Stimulated activated CD8-positive, alpha-beta memory T cell treated with anti-CD3 and anti-CD28 coated beads, Interleukin-7, amount 100 ng/mL, for 4 hours (primary cell): ENCODE results near the gene AQP5.
"Not testable (repeated sequence)": the region's sequence is repeated elsewhere in the genome, so short reads cannot be mapped to it uniquely, and the experiment has no call there.

Experiments
- DNase-seq, 2 donors: peaks; one replicate each; pipeline ENCODE4 v3.0.0-alpha.2; 2020; ENCODE audit warnings: low read depth in 2 of 2

Gene AQP5

DNA sequence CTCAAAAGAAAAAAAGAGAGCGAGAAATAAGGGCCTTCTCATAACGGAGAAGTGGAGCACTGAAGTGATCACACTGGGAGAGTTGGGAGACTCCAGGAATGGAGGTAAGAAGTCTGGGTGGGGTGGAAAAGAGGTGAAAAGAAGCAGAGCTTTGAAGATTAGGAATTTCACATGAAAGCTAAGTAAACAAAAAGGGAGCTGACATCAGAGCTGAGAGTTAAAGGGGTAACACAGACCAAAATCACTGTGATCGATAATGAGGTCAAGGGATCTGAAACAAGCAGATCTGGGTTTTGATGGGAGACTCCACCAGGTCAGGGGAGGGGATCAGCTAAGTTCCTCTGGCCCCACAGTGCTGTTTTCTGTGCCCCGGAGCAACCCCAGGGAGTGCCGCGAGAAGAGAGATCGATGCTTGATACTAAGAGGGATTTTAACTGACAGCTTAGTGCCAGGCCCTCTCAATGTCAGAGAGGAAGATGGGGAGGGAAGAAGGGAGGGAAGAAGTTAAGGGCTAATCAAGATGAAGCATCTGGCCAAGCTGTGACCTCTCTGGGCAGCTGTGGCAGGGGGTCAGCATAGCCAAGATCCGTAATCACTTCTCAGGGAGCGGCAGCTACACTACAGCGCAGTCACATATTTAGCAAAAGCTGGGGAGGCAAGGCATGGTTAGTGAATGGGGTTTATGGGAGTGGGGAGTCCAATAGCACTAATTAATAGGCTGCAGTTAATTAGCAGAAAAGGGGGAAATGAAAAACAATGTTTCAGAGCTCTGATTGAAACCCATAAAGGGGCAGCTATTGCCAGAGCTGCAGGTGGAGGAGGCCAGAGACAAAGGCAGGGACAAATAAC, 19.1 kb downstream of the AQP5 start:
- DNase-seq, result no peak

DNA sequence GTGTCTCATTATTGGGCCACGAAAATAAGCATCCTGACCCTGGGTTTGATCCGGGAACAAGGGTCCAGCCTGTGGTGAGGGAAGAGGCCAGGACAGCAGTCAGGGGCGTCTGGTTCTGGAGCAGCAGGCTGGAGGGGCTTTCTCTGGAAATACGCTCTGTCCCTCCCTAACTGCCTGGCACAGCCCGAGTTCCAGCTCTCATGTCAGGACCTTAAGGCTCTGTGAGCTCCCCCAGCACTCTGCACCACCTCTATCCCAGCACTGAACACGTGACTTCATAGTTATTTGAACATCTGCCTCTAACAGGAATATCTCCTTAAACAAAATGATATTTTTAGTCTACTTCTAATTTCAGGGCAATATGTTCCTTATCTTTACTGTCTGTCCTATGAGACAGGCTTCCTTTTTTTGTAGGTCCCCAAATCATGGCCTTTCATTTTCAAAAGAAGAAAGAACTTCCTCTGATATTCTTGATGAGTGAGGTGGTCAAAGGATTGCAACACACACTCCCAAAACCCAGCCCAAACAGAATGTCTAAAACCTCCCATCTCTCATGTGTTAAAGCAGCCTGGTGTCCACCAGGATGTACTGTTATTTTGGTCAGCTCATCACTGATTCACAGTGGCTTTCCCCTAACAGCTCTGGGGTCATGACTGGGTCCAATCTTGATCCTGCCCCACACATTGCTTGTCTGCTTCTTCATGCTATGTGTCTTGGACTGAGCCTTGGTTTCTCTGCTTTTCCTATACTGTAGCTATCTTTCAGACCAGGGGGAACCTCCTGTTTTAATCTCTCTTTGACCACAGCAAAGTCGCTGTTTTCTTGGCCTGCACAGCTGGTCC, 20.8 kb downstream of the AQP5 start:
- DNase-seq, result no peak

DNA sequence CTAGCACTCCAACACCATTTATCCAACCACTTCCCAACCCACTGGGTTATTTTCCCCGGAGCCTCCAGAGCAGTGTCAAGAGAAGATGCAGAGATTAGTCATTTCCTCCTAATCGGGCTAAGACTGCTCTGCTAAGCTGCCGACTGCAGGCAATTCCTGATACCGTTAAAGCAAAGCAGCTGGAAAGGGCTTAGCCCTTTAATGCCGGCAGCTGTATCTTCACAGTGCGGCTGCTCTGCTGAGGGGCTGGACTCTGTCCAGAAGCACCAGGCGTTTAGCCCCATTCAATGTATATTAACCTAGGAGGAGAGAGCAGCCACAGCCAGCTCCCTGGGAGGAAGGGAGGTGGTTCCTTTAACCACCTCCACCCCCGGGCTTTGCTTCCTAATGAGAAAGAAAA, 22.2 kb downstream of the AQP5 start:
- DNase-seq, result no peak

- no peak for DNase-seq
Measured at GRCh38 chr12:49984476-49985359, 23.0 kb downstream of the AQP5 start.

- DNase-seq, result no peak
Measured at GRCh38 chr12:49985981-49986380, 24.3 kb downstream of the AQP5 start.

GRCh38 chr12:49986476-49986875, 24.8 kb downstream of the AQP5 start:
- not testable (repeated sequence) for DNase-seq

- no peak for DNase-seq
Measured at GRCh38 chr12:49987625-49988303, 26.1 kb downstream of the AQP5 start.

- DNase-seq, result not testable (repeated sequence)
Measured at GRCh38 chr12:49989400-49989799, 27.7 kb downstream of the AQP5 start.

- DNase-seq, result no peak
Measured at GRCh38 chr12:49990273-49990672, 28.6 kb downstream of the AQP5 start.

DNA sequence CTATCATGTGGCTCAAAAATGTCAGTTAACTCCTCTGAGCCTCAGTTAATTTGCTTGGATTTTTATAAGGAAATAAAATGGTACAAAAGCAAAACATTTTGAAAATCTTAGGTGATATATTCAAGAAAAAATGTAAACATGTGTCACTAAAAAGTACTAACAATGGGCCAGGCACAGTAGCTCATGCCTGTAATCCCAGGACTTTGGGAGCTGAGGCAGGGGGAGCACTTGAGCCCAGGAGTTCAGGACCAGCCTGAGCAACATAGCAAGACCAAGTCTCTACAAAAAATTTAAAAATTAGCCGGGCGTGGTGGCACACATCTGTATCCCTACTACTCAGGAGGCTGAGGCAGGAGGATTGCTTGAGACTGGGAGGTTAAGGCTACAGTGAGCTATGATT, 36.8 kb downstream of the AQP5 start:
- no peak for DNase-seq

GRCh38 chr12:50003595-50003994, 41.9 kb downstream of the AQP5 start:
- no peak for DNase-seq

- DNase-seq, result no peak
Measured at GRCh38 chr12:50004696-50005095, 43.0 kb downstream of the AQP5 start.

DNA sequence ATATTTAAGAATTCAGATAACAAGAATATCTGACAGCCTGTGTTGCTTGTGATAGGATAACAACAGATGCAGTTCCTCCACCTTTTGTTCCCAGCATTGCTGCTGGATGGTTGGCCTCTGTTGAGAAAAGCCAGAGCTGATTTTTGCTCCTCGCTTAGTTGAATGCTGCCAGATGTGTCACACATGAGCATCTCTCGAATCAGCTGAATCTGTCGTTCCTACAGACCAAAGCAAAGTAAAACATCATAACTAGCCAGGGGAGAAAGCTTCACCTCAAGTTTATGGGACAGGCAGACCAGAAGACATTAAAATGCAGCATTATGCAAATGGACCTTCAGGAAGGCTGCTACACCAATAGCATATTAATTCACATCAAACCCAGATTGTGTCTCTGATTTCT, 43.5 kb downstream of the AQP5 start:
- no peak for DNase-seq

- DNase-seq, result no peak
Measured at GRCh38 chr12:50006280-50006679, 44.6 kb downstream of the AQP5 start.

DNA sequence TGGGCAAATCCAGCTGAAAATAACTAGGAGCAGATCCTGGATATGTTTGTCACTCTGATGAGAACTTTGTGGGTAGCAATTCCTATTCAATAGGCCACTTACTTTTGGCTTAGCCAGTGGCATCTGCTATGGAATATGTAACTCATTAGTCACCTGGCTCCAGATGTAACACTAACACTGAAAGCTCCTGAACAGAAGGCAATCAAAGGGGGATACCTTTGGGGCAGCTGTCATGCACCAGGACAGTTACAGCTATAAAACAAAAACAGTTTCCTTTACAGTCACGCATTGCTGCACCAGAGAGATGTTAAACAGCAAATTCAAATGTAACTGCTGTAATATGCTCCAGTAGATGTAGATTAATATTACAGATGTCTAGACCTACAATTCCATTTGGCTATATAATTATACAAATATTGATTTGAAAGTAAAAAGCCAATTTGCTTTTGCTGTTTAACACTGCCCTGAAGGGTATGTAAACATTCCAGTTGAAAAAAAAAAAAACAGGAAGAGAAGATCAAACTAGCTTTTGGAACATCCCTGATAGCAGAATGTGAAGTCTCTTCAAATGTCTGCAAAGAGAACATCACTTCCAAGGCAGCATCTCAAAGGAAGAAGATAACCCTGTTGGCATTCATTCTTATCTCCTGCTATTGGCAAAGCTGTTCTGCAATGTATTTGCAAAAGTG, 45.2 kb downstream of the AQP5 start:
- DNase-seq, result no peak

DNA sequence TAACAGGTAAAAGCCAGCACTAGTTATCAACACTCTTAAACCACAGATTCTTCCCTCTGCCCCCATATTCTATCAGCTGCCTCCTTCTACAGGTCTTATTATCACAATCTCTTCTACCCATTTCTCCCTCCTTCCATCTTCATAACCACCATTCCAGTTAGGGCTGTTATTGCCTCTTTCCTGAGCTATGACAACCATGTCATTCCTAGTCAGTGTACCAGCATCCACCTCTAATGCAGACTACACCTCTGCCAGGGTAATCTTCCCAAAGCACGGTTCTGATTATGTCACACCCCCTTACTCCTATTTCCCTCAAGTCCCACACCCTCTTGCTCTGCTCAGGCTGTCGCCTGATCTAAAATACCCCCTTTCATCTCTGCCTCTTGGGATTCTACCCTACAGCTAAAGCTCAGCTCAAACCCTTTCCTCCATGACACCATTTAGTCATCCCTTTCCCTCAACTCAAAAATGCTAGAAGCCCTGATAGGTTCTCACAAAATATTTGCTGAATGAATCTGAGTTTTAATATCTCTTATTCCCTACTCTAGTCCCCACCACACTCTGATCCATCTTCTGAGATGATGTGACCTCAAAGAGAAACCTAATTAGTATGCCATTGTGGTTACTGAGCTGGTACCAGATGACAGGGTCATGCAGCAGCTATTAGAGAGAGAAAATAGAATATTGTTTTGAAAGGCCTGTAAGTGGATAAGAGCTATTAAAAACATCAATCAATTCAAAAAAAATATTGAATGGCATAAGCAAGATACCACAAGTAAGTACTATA, 51.9 kb downstream of the AQP5 start:
- DNase-seq, result no peak

DNA sequence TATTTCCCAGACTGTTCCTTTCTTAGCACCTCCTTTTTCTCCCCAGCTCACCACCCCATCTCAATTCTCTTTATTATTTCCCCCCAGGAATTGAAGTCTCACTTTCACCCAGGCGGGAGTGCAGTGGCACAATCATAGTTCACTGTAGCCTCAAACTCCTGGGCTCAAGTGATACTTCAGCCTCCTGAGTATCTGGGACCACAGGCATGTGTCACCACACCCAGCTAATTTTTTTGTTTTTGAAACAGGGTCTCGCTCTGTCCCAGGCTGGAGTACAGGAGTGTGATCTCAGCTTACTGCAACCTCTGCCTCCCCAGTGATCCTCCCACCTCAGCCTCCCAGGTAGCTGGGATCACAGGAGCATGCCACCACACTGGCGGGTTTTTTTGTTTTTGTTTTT, 52.7 kb downstream of the AQP5 start:
- DNase-seq, result no peak
